DOHH2 (cell line): ENCODE measurements around the gene PIWIL4.

ENCODE experiments used
- H3F3A ChIP-seq: fragments of 200-600 bp; sonication (generic), shearing (Covaris generic); 2 replicates; pipeline ENCODE4 v1.6.0; 2016; ENCODE audit warnings: antibody characterized with exemption, mild to moderate bottlenecking; ENCODE audit not compliant: control insufficient read depth, insufficient read depth
- H3K27ac ChIP-seq: fragments of 200-600 bp; sonication (generic); 2 replicates; pipeline ENCODE4 v1.5.1; 2014; ENCODE audit warnings: low read depth, mild to moderate bottlenecking, low read length, moderate library complexity
- H3K27me3 ChIP-seq: fragments of 200-600 bp; sonication (generic); 2 replicates; pipeline ENCODE4 v1.6.1; 2014; ENCODE audit warnings: mild to moderate bottlenecking, low read length, mixed read lengths; ENCODE audit not compliant: control insufficient read depth
- H3K36me3 ChIP-seq: fragments of 200-600 bp; sonication (generic); 2 replicates; pipeline ENCODE4 v1.6.1; 2014; ENCODE audit warnings: mild to moderate bottlenecking, low read length, moderate library complexity, mixed read lengths; ENCODE audit not compliant: control insufficient read depth
- H3K4me1 ChIP-seq: fragments of 200-600 bp; sonication (generic); 2 replicates; pipeline ENCODE4 v1.6.1; 2014; ENCODE audit warnings: mild to moderate bottlenecking, low read length, mixed read lengths; ENCODE audit not compliant: control insufficient read depth
- H3K4me2 ChIP-seq: fragments of 200-600 bp; sonication (generic); 2 replicates; pipeline ENCODE4 v1.6.0; 2014; ENCODE audit warnings: mild to moderate bottlenecking, low read length, moderate library complexity
- H3K4me3 ChIP-seq: fragments of 200-600 bp; sonication (generic); 2 replicates; pipeline ENCODE4 v1.5.1; 2014; ENCODE audit warnings: mild to moderate bottlenecking, low read length, mixed read lengths
- H3K79me2 ChIP-seq: fragments of 200-600 bp; sonication (generic); 2 replicates; pipeline ENCODE4 v1.6.1; 2014; ENCODE audit warnings: mild to moderate bottlenecking, low read length, mixed read lengths; ENCODE audit not compliant: control insufficient read depth
- H3K9me2 ChIP-seq: fragments of 200-600 bp; sonication (generic); replicated peaks from 2 replicates; pipeline ENCODE4 v1.6.1; 2014; ENCODE audit warnings: mild to moderate bottlenecking, low read length, mixed read lengths; ENCODE audit not compliant: control insufficient read depth
- H3K9me3 ChIP-seq: fragments of 200-600 bp; sonication (generic); 2 replicates; pipeline ENCODE4 v1.6.1; 2014; ENCODE audit warnings: antibody characterized with exemption, low read length, mixed read lengths; ENCODE audit not compliant: control insufficient read depth, insufficient read depth
- H4K20me1 ChIP-seq: fragments of 200-600 bp; sonication (generic); 2 replicates; pipeline ENCODE4 v1.6.0; 2014; ENCODE audit warnings: low read depth, mild to moderate bottlenecking, antibody characterized with exemption, low read length, moderate library complexity; ENCODE audit not compliant: control insufficient read depth, insufficient read depth
- CTCF ChIP-seq: fragments of 200-600 bp; sonication (generic); IDR thresholded peaks from one replicate; pipeline ENCODE4 v1.5.1; 2014; ENCODE audit warnings: antibody characterized with exemption, mild to moderate bottlenecking, low read depth, low read length; ENCODE audit not compliant: poor library complexity, severe bottlenecking
- EZH2phosphoT487 ChIP-seq: fragments of 200-600 bp; sonication (generic); IDR thresholded peaks from 2 replicates; pipeline ENCODE4 v1.6.1; 2017; ENCODE audit warnings: borderline replicate concordance, mild to moderate bottlenecking, antibody characterized with exemption, low read length, moderate library complexity, mixed read lengths

The PIWIL4 gene

DNA sequence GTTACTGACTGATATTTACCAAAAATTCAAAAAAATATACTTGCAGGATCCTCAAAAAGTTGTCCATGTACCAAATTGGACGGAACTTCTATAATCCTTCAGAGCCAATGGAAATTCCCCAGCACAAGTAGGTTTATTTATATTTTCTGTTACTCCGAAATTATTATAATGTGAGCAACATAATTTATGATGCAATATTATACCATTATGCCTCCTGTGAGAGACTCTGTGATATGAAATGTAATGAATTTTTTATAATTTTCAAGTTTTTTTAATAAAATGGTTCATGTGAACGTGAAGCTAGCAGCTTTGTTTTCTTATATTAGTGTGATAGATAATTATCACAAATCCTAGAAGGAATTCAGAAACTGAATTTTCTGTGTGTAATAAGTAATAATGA lies 18.2 kb downstream of the PIWIL4 start:
- Histone ChIP-seq H3K4me3 (no peak overlapping the region), H3K36me3 (no peaks in the 10 kb centered on the region), H3K4me1 (no peaks in the 10 kb centered on the region), H3K27me3 (no peaks in the 10 kb centered on the region), H3K9me3 (no peaks in the 10 kb centered on the region), H3K79me2 (no peaks in the 10 kb centered on the region), H4K20me1 (no peaks in the 10 kb centered on the region), H3F3A (no peaks in the 10 kb centered on the region), H3K4me2 (no peak overlapping the region), H3K27ac (no peak overlapping the region), H3K9me2 (no peaks in the 10 kb centered on the region)
- TF ChIP-seq CTCF (no peak), EZH2phosphoT487 (no peak)

GRCh38 chr11:94586546-94586945 lies 19.4 kb downstream of the PIWIL4 start:
- Histone ChIP-seq H4K20me1 (no peaks in the 10 kb centered on the region), H3K9me3 (no peaks in the 10 kb centered on the region), H3K36me3 (no peaks in the 10 kb centered on the region), H3K79me2 (no peaks in the 10 kb centered on the region), H3K9me2 (no peaks in the 10 kb centered on the region), H3K4me1 (no peaks in the 10 kb centered on the region), H3K27ac (no peak overlapping the region), H3K4me2 (no peak overlapping the region), H3K27me3 (no peaks in the 10 kb centered on the region), H3F3A (no peaks in the 10 kb centered on the region), H3K4me3 (no peak overlapping the region)
- no peak for TF ChIP-seq EZH2phosphoT487
- no peak for TF ChIP-seq CTCF

- H3K79me2 ChIP-seq = no peaks in the 10 kb centered on the region
- no peaks in the 10 kb centered on the region for H3K9me3 ChIP-seq
- H3K9me2 ChIP-seq = no peaks in the 10 kb centered on the region
- H3K4me1 ChIP-seq = no peaks in the 10 kb centered on the region
- H3K4me3 ChIP-seq = no peak overlapping the region
- no peak overlapping the region for H3K4me2 ChIP-seq
- no peaks in the 10 kb centered on the region for H3K36me3 ChIP-seq
- no peaks in the 10 kb centered on the region for H3F3A ChIP-seq
- H3K27ac ChIP-seq = no peak overlapping the region
- H3K27me3 ChIP-seq = no peaks in the 10 kb centered on the region
- H4K20me1 ChIP-seq = no peaks in the 10 kb centered on the region
- no peak for TF ChIP-seq EZH2phosphoT487
- TF ChIP-seq CTCF = no peak
These were observed 19.8 kb downstream of the PIWIL4 start for GRCh38 chr11:94586978-94587377.
